Motor neuron (in vitro differentiated cells): ENCODE data around the gene NUDCD3. TPM values are rescaled to one million over a fixed set of nuclear protein-coding genes. Genes with fewer than 3 reads are reported as not detected.
A peak's percentile ranks its signal among the peaks of the same experiment; 100 is the strongest.

Source experiments
- ATAC-seq, 8 experiments: fragments of 200-7000 bp; cut with Tn5 transposase; replicated peaks in 6 of 8; 2 replicates each; pipeline ENCODE4 v1.8.0; 2021; ENCODE audit warnings: mild to moderate bottlenecking in 8 of 8, moderate library complexity in 8 of 8
- H3K27ac ChIP-seq, 2 donors: fragments of 250-450 bp; sonication (Bioruptor Pico); 2 replicates each; pipeline ENCODE4 v1.9.0; 2021; ENCODE audit warnings: antibody characterized with exemption in 2 of 2, mild to moderate bottlenecking in 2 of 2, moderate library complexity in 1 of 2
- H3K4me1 ChIP-seq, 2 donors: fragments of 250-450 bp; sonication (Bioruptor Pico); replicated peaks in 1 of 2; 2 replicates each; pipeline ENCODE4 v1.6.1; 2021; ENCODE audit warnings: antibody characterized with exemption in 2 of 2, mild to moderate bottlenecking in 2 of 2, moderate library complexity in 1 of 2
- H3K4me3 ChIP-seq, 5 donors: fragments of 250-450 bp; sonication (Bioruptor Pico); 2 replicates each; pipeline ENCODE4 v1.9.0; 2021; ENCODE audit warnings: antibody characterized with exemption in 5 of 5, mild to moderate bottlenecking in 5 of 5, moderate library complexity in 4 of 5
- WGBS, 10 experiments: fragments of 450-650 bp; shearing (Covaris generic); methylation state at CpG; one replicate each; pipeline ENCODE4 v1.0.0; 2022; 5-methylcytosine and 5-hydroxymethylcytosine counted together
- in situ Hi-C, 9 experiments: fragments of 400-800 bp; cut with MboI; loops; one replicate each; pipeline ENCODE4 v1.15.0; 2021; ENCODE audit warnings: low sequenced_read_pairs in 9 of 9, low pct_unique_long_range_greater_than_20kb in 2 of 9; ENCODE audit not compliant: unreplicated experiment in 9 of 9
- total RNA-seq, 8 experiments: library from RNA; unstranded; fragments of 300-600 nt; gene quantifications; 2 replicates each; pipeline versions ENCODE4 v1.2.3 to v1.2.4, GENCODE V29; 2022

The NUDCD3 gene
- total RNA-seq, 8 experiments from 2014 or later, result 44.8 to 69.6 (median 52.0) TPM

DNA sequence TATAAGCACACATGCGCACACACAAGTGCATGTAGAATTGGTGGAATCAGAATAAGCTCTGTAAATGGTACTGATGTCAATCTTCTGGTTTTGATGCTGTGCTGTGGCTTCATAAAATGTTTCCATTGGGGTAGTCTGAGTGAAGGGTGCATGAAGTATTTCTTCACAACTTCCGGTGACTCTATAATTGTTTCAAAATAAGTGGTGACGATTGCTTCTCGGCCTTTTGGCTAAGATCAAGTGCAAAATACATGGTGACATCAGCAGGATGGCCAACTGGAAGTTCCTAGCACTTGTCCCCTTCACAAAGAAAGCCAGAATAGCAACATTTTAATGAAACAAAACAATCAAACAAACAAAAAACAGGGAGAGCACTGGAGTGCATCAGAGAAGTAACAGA lies 123.5 kb downstream of the NUDCD3 start:
- Histone ChIP-seq H3K27ac (no peak overlapping the region), H3K4me1 (no peaks in the 10 kb centered on the region), H3K4me3 (no peak overlapping the region)
- no peak for ATAC-seq
- in situ Hi-C loops, result no loop called here
- 72 to 95% (median 80%) methylated on average over 1 to 4 of the region's 4 CpGs; no CpG with 5 or more reads in 1 of the 10 experiments for WGBS, 10 experiments

- H3K4me3 ChIP-seq, result no peak overlapping the region
- in situ Hi-C loops, result no loop called here
- H3K27ac ChIP-seq, result no peak overlapping the region
- no peak for ATAC-seq
- no peaks in the 10 kb centered on the region for H3K4me1 ChIP-seq
- 0 to 63% (median 29%) methylated on average over 1 to 2 of the region's 2 CpGs; no CpG with 5 or more reads in 1 of the 10 experiments for WGBS, 10 experiments
Observed at GRCh38 chr7:44353668-44354067, 136.8 kb downstream of the NUDCD3 start.

- in situ Hi-C loops, result no loop called here
- peak in 4 of 8 experiments; percentile 14 to 71 (median 52) for ATAC-seq
- Histone ChIP-seq H3K27ac (no peak overlapping the region), H3K4me1 (no peaks in the 10 kb centered on the region), H3K4me3 (no peak overlapping the region)
- 0 to 100% (median 63%) methylated on average over 1 to 4 of the region's 9 CpGs; no CpG with 5 or more reads in 4 of the 10 experiments for WGBS, 10 experiments
Observed at GRCh38 chr7:44348851-44349781, 141.3 kb downstream of the NUDCD3 start.

GRCh38 chr7:44348300-44348699 lies 142.2 kb downstream of the NUDCD3 start:
- no peaks in the 10 kb centered on the region for H3K4me1 ChIP-seq
- whole genome bisulfite sequencing, 10 experiments, result 20 to 67% methylated on average over 1 of the region's 2 CpGs; no CpG with 5 or more reads in 8 of the 10 experiments
- H3K27ac ChIP-seq, result no peak overlapping the region
- H3K4me3 ChIP-seq, result no peak overlapping the region
- peak in 2 of 8 experiments; percentile 28 to 88 for ATAC-seq
- in situ Hi-C loops, result no loop called here

DNA sequence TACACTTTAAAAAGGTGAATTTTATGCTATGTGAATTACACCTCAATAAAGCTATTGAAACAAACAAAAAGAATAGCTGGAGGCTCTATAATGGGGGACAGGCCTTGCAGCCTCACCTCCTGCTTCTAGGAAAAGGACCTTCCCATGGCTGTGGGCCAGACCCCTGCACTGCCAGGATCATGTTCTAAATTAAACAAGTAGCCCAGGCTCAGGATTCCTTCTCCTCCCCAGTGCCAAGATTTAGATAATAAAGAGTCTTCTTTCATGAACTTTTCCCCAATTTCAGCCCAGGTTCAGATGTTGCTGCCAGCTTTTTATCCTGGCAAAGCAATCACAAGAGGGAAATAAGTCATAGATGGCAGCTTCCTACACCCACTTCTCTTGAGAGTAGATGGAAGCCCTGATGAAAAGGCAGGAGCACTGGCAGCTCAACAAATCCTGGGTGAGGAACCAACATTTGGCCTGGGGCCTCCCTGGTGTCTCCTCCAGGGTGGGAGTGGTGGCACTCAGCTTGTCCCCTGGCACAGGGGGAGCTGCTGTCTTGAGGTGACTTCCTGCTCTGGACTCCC lies 142.8 kb downstream of the NUDCD3 start:
- in situ Hi-C loops, result no loop called here
- Histone ChIP-seq H3K4me1 (no peaks in the 10 kb centered on the region), H3K4me3 (no peak overlapping the region), H3K27ac (no peak overlapping the region)
- ATAC-seq, result no peak

DNA sequence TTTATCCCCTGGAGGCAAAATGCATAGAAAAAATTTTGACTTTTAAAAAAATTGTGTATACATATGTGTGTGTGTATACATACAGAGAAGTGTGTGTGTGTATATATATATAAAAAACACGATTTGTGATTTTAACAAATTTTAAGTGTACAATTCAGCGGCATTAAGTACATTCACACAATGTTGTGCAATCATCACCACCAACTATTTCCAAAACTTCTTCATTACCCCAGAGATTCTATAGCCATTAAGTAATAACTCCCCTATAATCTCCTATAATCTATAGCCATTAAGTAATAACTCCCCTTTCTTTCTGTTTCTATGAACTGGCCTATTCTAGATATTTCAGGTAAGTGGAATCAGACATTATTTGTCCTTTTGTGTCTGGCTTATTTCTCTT lies 144.4 kb downstream of the NUDCD3 start:
- ATAC-seq, result no peak
- 40 to 100% (median 75%) methylated on average over 1 to 2 of the region's 2 CpGs; no CpG with 5 or more reads in 2 of the 10 experiments for WGBS, 10 experiments
- Histone ChIP-seq H3K4me3 (no peak overlapping the region), H3K27ac (no peak overlapping the region), H3K4me1 (no peaks in the 10 kb centered on the region)
- in situ Hi-C loops, result no loop called here

- Histone ChIP-seq H3K27ac (no peak overlapping the region), H3K4me1 (no peaks in the 10 kb centered on the region), H3K4me3 (no peak overlapping the region)
- peak in 3 of 8 experiments; percentile 15 to 81 (median 80) for ATAC-seq
- in situ Hi-C loops, result no loop called here
- WGBS, 10 experiments, result 25 to 72% (median 59%) methylated on average over 2 to 3 of the region's 3 CpGs; no CpG with 5 or more reads in 1 of the 10 experiments
Observed at GRCh38 chr7:44341401-44341800, 149.1 kb downstream of the NUDCD3 start.

DNA sequence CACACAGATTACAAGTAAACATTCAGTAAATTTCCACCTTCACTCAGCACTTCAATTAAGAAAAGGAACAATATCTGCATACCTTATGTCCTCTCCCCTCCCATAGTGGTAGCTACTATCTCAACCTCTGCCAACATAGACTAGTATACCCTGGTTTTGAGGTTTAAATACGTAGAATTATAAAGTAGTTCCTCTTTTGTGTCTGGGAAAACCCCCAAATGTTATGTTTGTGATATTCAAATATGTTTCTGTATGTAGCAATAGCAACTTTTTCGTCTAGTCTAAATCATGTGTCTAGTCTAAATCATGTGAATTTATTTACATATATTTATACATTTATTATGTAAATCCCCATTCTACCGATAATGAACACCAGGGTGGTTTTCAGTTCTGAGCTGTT lies 151.9 kb downstream of the NUDCD3 start:
- peak in 1 of 8 experiments; percentile 22 for ATAC-seq
- Histone ChIP-seq H3K4me3 (no peak overlapping the region), H3K4me1 (no peaks in the 10 kb centered on the region), H3K27ac (no peak overlapping the region)
- 19 to 88% (median 61%) methylated on average over 1 to 3 of the region's 3 CpGs for WGBS, 10 experiments
- in situ Hi-C loops, result no loop called here

- ATAC-seq, result no peak
- in situ Hi-C loops, result no loop called here
- 33 to 92% (median 80%) methylated on average over 1 to 10 of the region's 11 CpGs; no CpG with 5 or more reads in 4 of the 10 experiments for WGBS, 10 experiments
Observed at GRCh38 chr7:44336491-44336890, 154.0 kb downstream of the NUDCD3 start.

GRCh38 chr7:44335184-44335583 lies 155.3 kb downstream of the NUDCD3 start:
- Histone ChIP-seq H3K27ac (no peak overlapping the region), H3K4me1 (no peaks in the 10 kb centered on the region), H3K4me3 (no peak overlapping the region)
- ATAC-seq, result no peak
- in situ Hi-C loops, result no loop called here
- 40 to 57% (median 55%) methylated on average over 1 to 2 of the region's 4 CpGs; no CpG with 5 or more reads in 7 of the 10 experiments for WGBS, 10 experiments

More at GRCh38 chr7:44336491-44336890, 154.0 kb downstream of the NUDCD3 start:
- no peaks in the 10 kb centered on the region for H3K4me1 ChIP-seq
- no peak overlapping the region for H3K4me3 ChIP-seq
- H3K27ac ChIP-seq, result no peak overlapping the region

- WGBS, 10 experiments, result 33 to 100% (median 82%) methylated on average over 1 to 2 of the region's 11 CpGs; no CpG with 5 or more reads in 5 of the 10 experiments
- Histone ChIP-seq H3K27ac (no peak overlapping the region), H3K4me3 (no peak overlapping the region), H3K4me1 (no peaks in the 10 kb centered on the region)
- no peak for ATAC-seq
- in situ Hi-C loops, result no loop called here
Observed at GRCh38 chr7:44334734-44335097, 155.7 kb downstream of the NUDCD3 start.

DNA sequence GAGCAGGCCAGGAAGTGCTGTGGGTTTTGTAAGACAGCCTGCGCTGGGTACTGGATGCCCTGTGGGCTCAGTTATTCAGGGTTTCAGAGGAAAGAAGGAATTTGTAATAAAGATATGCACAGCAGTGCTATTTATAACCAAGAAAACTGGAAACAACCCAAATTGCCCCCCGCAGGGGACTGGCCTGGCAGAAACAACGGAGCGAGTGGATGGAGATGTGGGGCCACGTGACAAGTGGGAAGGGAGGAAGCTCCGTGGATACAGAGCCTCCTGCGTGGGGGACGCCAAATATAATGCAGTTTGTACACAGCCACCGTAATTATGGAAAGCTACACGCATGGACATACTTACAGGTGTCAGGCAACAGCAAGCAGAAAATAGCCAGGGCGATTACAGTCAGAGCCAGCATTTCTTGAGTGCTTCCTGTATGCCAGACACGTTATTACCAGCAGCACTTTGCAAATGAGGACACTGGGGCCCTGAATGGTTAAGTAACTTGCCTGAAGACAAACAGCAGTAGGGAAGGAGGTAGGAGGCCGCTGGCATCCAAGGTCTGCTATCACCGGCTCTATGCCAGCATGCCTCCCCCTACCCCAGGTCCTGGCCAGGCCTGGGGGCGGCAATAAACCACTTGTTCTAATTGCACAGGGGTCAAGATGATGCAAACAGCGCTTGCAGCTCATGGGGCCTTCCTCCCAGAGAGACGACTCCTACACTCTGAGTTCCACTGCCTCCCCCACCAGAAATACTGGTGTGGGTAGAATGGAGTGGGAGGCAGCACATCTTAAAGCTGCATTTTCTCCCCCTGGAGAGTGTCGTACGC lies 156.3 kb downstream of the NUDCD3 start:
- in situ Hi-C loops, result no loop called here
- ATAC-seq, result peak in 3 of 8 experiments; percentile 61 to 89 (median 65)
- H3K4me1 ChIP-seq, result no peaks in the 10 kb centered on the region
- no peak overlapping the region for H3K4me3 ChIP-seq
- H3K27ac ChIP-seq, result no peak overlapping the region
- 0 to 90% (median 76%) methylated on average over 2 to 15 of the region's 19 CpGs; no CpG with 5 or more reads in 1 of the 10 experiments for WGBS, 10 experiments

DNA sequence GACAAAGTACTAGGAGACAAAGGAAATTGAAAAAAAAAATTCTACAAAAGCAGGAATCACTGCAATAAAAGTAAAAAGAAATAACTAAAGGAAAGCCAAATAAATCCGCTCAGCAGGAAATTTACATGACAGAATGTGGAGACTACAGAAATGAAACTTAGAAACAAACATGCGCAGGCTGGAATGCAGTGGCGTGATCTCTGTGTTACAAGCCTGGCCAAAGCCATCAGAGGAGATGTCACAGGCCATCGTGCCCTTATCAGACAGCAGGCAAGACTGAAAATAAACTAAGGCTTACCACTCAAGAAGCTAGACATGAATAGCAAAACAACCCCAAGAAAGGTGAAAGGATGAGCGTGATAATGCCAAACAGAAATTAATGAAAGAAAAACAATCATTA lies 158.8 kb downstream of the NUDCD3 start:
- no peak overlapping the region for H3K4me3 ChIP-seq
- no peak for ATAC-seq
- no peak overlapping the region for H3K27ac ChIP-seq
- in situ Hi-C loops, result no loop called here
- 0 to 88% (median 56%) methylated on average over 1 to 5 of the region's 5 CpGs for WGBS, 10 experiments
- no peaks in the 10 kb centered on the region for H3K4me1 ChIP-seq
